AML-193 (cell line): Measurements from ENCODE around the gene SMIM38.
"Not testable (repeated sequence)": the region's sequence is repeated elsewhere in the genome, so short reads cannot be mapped to it uniquely, and the experiment has no call there.

Experiments
- DNase-seq, 2 experiments: peaks; one replicate each; lab custom pipeline; 2025; lab: John Stamatoyannopoulos, UW

Gene SMIM38

DNA sequence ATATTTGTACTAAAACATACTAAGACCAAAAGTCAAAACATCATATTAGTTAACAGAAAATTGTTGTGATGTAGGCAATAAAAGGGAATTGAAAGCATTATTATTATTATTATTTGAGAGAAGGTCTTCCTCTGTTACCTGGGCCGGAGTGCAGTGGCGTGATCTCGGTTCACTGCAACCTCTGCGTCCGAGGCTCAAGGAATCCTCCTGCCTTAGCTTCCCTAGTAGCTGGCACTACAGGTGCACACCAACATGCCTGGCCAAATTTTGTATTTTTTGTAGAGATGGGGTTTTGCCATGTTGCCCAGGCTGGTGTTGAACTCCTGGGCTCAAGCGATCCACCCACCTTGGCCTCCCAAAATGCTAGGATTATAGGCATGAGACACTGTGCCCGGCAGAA lies 15.6 kb upstream of the SMIM38 start:
- not testable (repeated sequence) for DNase-seq

DNA sequence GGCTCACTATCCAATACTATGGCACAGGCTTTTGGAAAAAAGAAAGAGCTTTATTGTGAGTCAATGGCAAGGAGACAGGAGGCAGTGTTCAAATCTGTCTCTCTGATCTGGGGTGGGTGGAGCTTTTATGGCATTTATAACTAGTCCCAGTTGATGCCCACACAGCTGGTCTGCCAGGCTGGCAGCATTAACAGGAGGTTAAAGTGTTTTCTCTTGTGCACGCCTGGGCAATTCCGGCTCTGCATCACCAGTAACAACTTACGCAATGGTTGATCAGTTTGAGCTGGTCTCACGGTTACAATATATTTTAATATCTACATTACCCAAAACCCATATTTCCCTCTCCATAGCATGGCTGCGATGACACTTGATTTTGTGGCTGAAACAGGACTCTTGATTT lies 15.1 kb upstream of the SMIM38 start:
- DNase-seq = no peak

DNA sequence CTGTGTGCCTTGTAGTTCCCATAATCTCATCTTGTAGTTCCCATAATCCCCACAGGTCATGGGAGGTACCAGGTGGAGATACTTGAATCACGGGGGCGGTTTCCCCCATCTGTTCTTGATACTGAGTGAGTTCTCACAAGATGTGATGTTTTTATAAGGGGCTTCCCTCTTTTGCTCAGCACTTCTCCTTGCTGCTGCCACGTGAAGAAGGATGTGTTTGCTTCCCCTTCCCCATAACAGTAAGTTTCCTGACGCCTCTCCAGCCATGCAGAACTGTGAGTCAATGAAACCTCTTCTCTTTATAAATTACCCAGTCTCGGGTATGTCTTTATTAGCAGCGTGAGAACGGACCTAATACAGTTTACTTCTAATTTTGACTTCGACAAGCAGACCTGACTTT lies 14.0 kb upstream of the SMIM38 start:
- no peak for DNase-seq

DNA sequence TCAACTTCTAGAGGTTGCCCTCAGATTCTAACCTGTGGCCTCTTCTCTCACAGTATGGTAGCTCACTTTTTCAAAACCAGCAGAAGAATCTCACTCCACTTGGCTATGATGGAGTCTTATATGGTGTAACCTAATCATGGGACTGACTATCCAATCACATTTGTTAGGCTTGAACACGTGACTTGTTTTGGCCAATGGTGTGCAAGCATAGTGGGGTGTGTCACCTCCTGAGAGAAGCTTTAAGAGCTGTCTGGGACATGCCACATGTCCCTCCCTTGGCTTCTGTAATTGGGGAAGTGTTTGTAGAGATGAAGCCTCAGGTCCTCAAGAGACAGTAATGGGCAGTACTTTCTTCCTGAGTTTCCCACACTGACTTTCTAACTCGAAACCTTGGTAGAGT lies 12.8 kb upstream of the SMIM38 start:
- no peak for DNase-seq

DNA sequence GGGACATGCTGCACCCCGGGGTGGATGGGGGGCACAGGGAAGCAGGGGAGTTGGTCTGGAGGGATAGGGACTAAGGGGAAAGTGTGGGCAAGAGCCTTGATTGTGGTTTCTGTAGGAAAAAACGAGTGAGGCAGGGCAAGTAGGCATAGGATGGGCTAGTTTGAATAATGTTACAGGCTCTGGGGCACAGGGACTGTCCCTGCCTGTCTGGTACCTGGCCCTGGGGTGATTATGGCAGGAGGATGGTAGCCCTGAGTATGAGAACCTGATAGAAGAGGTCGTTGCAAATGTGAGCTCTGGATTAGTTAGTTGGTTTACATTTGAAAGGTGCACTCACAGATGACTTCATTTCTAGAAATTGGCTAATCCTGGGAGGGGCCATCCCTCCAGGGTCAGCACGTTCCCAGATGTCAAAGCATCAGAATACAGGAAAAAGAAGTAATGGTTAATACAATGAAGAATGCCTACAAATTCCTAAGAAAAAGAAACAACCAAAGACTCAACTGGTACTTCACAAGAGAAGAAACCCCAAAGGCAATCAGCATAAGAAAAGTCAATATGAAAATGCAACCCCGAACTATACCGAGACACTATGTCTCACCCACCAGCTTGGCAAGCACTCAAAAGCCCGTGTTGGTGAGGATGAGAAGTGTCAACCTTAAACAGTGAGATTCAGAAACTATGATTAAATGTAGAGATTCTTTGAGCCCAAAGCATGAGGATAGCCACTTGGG lies 11.3 kb upstream of the SMIM38 start:
- DNase-seq = no peak

DNA sequence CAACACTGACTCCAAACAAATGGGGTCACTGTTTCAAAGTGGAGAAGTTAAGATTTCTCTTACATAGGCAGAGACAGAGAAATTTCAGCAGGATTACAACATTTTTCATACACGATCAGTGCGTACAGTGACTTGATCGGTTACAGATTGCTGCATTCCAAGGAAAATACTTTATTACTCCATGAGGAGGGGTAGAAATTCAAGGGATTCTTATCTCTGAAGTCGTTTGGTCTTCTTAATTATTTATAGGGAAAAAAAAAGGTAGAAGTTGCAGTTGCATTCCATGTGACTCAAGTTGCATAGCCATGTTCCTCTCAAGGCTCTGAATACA lies 10.7 kb upstream of the SMIM38 start:
- DNase-seq = no peak

DNA sequence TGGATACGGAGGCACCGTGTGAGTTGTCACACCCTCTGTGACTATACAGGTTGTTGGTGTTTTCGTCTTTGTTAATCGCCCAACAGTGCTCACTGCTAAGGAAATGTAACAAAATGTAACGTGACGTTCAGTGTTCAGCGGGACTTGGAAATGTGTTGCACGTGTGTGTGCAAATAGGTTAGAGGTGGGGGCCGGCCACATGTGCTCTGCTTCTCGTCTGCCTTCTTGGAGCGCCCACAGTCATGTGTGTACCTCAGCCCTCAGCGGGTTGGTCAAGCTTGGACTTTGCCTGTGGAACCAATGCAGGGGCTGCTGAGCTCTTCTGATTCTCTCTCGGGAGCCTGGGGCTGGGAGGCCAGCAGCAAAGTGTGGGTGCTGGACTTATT lies 7.4 kb upstream of the SMIM38 start:
- no peak for DNase-seq

DNA sequence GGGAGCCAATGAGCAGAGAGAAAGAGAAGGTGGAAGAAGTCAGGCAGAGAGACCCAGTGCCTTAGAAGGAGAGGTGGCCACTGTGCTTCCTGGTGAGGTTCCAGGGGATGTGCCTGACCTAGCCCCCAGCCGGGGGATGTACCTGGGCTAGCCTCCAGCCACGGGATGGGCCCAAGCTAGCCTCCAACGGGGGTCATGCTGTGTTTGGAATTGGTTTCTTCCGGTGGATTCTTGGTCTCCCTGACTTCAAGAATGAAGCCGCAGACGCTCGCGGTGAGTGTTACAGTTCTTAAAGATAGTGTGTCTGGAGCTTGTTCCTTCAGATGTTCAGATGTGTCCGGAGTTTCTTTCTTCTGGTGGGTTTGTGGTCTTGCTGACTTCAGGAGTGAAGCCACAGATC lies 6.9 kb upstream of the SMIM38 start:
- no peak for DNase-seq

DNA sequence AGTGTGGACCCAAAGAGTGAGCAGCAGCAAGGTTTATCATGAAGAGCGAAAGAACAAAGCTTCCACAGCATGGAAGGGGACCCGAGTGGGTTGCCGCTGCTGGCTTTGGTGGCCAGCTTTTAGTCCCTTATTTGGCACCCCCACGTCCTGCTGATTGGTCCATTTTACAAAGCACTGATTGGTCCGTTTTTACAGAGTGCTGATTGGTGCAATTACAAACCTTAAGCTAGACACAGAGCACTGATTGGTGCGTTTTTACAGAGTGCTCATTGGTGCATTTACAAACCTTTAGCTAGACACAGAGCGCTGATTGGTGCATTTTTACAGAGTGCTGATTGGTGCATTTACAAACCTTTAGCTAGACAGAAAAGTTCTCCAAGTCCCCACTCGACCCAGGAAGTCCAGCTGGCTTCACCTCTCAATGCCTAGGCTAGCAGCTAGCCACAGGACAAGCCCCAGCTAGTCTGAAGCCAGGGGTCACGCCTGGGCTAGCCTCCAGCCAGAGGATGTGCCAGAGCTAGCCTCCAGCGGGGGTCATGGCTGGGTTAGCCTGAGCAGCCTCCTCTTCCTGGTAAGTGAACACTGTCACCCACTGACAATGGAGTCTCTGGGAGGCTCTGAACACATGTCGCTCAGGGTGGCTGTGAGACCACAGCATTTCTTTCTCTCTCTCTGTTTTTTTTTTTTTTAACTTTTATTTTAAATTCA lies 6.2 kb upstream of the SMIM38 start:
- DNase-seq = not testable (repeated sequence)

DNA sequence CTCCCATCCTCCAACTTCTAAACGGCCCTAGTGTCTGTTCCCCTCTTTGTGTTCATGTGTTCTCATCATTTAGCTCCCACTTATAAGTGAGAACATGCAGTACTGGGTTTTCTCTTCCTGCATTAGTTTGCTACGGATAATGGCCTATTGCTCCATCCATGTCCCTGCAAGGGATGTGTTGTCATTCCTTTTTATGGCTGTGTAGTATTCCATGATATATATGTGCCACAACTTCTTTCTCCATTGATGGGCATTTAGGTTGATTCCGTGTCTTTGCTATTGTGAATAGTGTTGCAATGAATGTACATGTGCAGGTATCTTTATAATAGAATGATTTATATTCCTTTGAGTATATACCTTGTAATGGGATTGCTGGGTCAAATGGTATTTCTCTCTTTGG lies 5.6 kb upstream of the SMIM38 start:
- DNase-seq = no peak

DNA sequence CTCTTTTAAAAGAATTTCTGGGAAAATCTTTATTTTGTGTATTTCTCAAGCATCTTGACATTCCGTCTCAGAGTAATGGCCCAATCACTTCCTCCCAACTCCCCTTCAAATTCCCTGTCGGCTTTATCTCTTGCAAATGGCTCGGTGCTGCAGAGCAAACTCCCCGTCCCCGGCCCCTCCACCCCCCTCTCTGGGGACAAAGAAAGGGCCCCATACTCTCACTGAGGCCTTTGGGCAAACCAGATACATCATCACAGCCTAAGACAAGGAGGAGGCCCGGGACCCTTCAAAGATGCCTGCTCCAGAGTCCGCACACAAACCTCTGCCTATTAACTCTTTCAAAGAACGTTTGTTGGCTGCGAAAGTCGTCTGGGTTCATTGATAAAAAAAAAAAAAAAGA lies 3.9 kb upstream of the SMIM38 start:
- no peak for DNase-seq

DNA sequence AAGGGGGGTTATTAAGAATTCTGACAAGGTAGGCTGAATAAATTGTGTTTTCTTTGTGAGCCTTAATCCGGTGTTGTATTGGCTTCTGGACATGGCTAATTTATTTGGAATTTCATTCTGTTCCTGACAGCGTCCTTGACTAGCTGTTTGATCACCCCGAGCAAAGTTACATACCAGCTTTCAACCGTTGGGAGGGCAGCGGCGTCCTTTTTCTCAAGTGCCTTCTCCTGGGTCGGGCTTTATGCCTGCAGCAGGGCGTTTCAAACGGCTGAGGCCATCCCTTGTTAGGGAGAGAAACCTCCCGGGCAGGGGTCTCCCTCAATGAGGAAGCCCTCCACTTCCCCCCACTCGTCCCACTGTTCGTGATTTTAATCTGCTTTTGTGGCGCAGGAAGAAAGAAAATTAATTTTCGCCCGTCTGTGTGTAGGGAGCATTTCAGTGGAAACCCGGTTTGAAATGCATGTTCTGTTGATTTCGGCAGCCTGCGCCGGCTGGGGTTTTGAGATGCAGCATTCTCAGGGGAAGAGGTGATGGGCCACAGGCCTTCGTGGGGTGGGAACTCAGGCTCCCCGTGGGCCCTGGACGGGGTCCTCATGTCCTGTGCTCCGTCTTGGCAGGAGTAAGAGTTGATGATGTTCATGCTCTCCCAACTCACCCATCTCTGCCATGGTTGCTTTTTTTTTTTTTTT lies 2.9 kb upstream of the SMIM38 start:
- DNase-seq = no peak

DNA sequence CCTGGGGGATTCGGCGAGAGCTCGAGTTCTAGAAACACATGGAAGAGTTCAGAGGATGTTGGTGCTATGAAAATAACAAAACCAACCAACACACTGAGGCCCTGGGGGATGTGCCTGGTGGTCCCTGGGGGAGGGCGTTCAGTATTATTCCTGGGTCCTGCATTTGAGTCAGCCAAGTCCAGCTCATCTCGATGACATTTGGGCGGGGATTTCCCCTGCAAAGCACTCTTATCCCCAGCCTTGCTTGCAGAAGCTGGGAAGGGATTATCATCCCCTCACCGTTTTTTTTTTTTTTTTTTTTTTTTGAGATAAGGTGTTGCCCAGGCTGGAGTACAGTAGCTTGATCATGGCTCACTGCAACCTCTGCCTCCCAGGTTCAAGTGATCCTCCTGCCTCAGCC lies 2.1 kb upstream of the SMIM38 start:
- no peak for DNase-seq

DNA sequence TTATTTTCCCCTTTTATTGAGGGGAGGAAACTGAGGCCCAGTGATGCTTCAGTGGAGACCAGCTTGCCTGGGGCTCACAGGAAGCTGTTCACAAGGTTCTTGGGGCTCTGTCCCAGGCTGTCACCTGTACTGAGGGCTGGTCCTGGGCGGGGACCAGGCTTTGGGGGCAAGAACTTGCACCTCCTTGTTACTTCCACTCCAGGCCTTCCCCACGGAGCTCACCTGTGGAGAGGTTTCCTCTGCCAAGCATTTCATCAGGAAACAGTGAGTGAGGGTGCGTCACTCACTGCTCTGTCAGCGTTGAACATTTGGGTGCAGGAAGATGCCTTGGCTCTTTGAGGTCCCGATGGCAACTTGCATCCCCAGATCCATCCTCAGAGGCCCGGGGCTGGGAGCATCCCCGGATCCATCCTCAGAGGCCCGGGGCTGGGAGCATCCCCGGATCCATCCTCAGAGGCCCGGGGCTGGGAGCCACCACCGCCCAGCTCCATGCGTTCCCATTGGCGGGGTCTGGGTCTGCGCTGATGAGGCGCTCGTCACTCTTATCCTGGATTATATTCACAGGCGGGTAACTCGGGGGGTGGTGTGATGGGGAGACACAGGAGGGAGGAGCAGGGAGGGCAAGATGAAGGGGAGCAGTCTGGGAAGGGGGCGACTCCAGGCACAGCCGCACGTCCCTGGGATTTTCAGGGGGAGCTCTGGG lies 1.4 kb upstream of the SMIM38 start:
- DNase-seq = no peak

DNA sequence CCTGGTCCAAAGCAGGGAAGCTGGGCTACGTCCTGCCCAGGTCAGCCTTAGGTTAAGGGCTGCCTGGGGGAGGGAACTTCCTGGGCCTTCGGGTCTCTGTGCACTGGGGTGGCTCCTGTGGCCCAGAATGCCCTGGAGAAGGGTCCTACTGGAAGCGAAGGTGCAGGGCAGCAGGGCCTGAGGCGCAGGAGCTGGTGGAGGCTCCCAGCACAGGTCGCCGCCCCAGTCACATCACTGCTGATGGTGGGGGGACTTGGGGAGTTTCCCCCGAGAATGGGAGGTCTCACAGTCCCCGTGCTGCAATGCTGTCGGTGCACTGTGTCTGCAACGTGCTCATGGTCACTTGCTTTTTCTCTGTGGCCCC lies 815 bp upstream of the SMIM38 start:
- no peak for DNase-seq

DNA sequence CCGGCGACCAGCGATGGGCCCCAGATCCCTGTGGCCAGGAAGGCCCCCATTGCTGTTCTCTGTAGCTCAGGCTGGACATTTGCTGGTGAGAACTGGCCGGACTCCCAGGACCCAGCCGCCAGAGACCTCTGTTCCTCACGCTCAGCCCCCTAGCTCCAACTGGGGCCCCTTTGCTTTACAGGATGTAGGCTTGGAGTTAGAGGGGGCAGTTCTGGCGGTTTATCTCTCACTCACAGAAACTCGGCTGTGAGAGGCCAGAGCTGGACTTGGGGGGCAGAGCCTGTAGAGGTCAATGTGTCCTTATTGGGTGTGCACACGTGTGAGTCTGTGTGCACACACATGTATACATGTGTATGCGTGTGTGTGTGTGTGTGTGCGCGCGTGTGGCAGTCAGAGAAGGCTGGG lies 502 bp downstream of the SMIM38 start:
- DNase-seq = no peak

DNA sequence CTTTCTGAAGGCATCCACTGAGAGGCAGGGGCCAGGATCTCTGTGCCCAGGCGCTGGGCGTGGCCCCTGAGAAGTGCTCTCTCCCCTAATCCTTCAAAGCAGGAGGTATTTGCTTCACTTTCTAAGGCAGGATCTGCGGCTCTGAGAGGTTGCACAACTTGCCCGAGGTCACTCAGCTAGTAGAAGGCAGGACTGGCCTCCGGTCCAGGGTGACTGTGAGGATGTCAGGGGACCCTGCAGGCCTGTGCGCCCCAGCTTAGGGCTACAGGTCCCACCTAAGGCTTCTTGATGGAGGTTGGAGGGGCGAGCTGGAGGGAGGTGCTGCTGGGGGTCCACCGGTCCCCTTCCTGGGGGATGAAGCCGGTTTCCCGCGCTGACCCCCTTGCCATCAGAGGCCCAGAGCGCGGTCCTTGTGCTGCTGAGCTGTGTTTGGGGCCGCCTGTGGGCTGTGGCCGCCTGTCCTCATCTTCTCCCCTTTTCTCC lies 979 bp downstream of the SMIM38 start:
- no peak for DNase-seq

DNA sequence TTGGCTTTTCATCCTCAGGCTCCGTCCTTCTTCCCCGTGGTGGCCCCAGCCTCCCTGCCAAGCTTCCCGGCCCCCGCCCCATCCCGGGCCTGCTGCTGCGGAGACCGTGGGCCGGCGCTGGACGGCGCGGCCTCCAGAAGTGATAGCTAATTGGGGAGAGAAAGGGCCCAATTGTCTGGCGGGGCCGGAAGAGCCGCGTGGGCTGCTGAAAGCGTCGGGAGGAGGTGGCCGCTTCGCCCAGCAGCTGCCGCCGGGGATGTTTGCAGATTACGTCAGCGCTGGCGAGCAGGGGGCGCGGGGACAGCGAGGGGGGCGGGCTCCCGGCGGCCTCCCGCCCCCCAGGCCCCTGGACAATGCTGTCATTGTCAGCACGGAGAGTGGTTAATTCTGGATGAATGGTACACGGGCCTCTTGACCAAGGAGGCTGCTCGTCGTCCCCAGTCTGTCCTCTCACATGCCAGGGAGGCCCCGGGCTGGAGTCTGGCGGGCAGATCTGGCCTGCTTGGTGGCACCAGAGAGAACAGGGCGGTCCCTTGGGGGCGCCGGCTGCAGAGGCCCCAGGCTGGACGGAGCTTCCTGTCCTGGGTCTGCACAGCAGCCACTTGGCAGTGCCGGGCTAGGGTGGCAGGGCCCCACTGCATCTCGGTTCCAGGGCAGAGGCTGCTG lies 1.6 kb downstream of the SMIM38 start:
- no peak for DNase-seq

DNA sequence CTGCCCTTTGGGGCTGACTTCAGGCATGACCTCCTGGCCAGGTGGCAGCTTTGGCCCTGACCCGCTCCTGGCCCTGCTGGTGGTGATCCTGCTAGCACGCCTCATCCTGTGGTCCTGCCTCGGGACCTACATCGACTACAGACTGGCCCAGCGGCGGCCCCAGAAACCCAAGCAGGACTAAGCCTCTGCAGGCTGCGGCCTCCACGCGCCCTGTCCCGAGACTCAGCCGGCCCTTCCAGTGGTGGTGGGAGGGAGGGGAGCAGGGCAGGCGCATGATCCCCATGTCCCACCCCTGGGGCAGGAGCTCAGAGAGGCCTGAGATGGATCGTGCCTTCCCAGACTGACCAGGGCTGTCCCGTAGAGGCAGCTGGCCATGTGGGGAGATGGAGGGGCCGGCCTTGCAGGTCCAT lies 2.1 kb downstream of the SMIM38 start:
- no peak for DNase-seq

DNA sequence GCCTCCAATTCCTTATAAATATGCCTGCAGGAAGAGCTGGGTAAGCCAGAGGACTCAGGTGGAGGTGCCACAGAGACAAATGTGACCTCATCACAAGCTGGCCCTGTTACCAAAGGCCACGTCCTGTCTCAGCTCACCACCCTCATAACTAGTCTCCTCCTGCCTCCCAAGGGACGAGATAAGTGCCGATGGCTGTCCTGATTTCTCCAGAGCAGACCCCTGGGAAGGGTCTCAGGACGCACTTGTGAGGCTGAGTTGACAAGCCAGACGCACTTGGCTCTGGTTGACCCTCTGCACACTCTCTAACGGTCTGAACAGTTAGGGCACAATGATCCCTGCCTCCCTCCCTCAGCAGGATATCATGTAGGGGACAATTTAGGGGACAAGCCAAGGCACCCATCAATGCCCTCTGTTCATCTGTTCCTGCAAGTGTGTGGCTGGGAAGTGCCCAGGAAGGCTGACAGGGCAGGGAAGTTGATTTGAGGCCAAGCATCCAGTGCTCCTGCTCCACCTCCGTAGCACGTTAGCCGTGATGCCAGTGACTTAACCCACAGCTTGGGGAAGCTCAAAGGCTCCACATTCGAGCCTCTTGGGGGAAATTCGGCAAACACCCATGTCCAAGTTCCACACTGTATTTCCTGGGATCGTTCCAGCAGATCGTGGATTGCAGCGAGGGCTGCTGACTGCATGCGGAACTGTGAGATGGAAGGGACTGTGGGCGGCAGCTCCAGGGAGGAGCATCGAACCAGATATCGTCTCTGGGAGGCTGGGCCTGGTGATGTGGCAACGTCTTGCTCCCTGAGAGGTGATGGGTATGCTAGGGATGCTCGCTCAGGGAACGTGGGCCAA lies 2.8 kb downstream of the SMIM38 start:
- no peak for DNase-seq

DNA sequence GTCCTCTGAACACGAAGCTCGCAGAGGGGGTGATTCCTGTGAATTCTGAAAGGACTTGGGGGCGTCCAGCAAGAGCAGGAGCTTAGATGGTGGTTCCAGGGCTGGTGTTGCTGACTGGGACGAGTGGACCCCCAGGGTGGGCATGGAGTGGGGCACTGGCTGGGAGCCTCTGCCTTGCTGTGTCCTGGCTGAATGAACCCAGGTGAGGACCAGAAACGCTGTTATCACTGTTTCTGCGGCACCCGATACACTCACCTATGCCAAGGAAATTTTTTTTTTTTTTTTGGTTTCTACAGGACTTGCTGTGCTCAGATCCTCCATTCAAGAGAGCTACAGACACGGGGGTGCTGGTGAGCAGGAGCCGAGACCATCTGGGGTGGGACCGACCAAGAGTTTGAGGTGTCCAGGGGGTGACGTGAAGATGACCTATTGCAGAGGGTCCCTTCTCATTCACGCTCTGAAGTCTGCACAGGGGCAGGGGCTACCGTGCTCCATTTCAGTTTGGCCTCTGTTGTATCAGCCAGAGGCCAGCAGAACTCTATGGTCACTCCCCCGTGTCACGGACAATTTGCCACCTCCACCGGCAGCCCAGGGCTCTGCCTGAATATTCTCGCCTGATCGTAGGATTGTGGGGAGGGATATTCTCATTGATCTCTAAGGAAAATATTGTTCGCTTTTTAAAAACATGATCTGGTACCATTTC lies 3.6 kb downstream of the SMIM38 start:
- no peak for DNase-seq
